Ascending aorta (tissue), 2 donors: ENCODE results near the gene MTSS2. TPM values are rescaled to one million over a fixed set of nuclear protein-coding genes. Genes with fewer than 3 reads are reported as not detected.

Experiments
- DNase-seq, 2 donors: peaks; one replicate each; pipeline ENCODE4 v3.0.0-alpha.2; 2019; ENCODE audit warnings: low spot score in 2 of 2
- H3K27ac ChIP-seq, 2 donors: fragments of 200-600 bp; sonication (generic); one replicate each; pipeline ENCODE4 v1.5.1; 2016 to 2017; ENCODE audit warnings: mild to moderate bottlenecking in 1 of 2
- H3K27me3 ChIP-seq: fragments of 200-600 bp; sonication (generic); one replicate; pipeline ENCODE4 v1.5.1; 2017
- H3K36me3 ChIP-seq, 2 donors: fragments of 200-600 bp; sonication (generic); one replicate each; pipeline ENCODE4 v1.5.1; 2016
- H3K4me1 ChIP-seq, 2 donors: fragments of 200-600 bp; sonication (generic); one replicate each; pipeline ENCODE4 v1.5.1; 2016 to 2017; ENCODE audit warnings: mild to moderate bottlenecking in 1 of 2
- H3K4me3 ChIP-seq, 2 donors: fragments of 200-600 bp; sonication (generic); one replicate each; pipeline ENCODE4 v1.5.1; 2016 to 2017; ENCODE audit warnings: mild to moderate bottlenecking in 1 of 2
- H3K9me3 ChIP-seq, 2 donors: fragments of 200-600 bp; sonication (generic); one replicate each; pipeline ENCODE4 v1.5.1; 2016
- CTCF ChIP-seq, 3 experiments: fragments of 200-600 bp in 2 of 3; fragments of 450-650 bp in 1 of 3; sonication (generic) in 2 of 3; IDR thresholded peaks; one replicate each; pipeline ENCODE4 v1.5.1; 2016 to 2019; ENCODE audit warnings: antibody characterized with exemption in 3 of 3, mild to moderate bottlenecking in 1 of 3, moderate library complexity in 1 of 3
- intact Hi-C: fragments of 100-400 bp; cut with DNase I; formaldehyde crosslinking; loops from one replicate; pipeline ENCODE4 v1.15.1; 2023
- total RNA-seq: library from RNA; depleted of rRNA; stranded (reverse); fragments of >200 nt; gene quantifications from one replicate; pipeline ENCODE4 v1.1.0, GENCODE V29; 2016

MTSS2 gene
- total RNA-seq, 1 donor from 2014 or later, result 98.6 TPM

GRCh38 chr16:70709457-70709856 lies 23.6 kb upstream of the MTSS2 start:
- Histone ChIP-seq H3K36me3 (no peaks in the 10 kb centered on the region), H3K27ac (peak overlapping the region in 1 of 2 donors; percentile 38), H3K9me3 (no peaks in the 10 kb centered on the region), H3K27me3 (no peaks in the 10 kb centered on the region), H3K4me1 (peaks cover 0 to 23% of the 10 kb centered on the region in 2 donors), H3K4me3 (no peak overlapping the region)
- intact Hi-C loops, result no loop called here
- no peak for TF ChIP-seq CTCF (IDR thresholded peaks at IDR 0.05)
- DNase-seq, result no peak

- H3K36me3 ChIP-seq, result no peaks in the 10 kb centered on the region
- no peak for DNase-seq
- no peak for TF ChIP-seq CTCF (IDR thresholded peaks at IDR 0.05)
- no peaks in the 10 kb centered on the region for H3K9me3 ChIP-seq
- intact Hi-C loops, result no loop called here
- peak overlapping the region; percentile 30 to 96 for H3K27ac ChIP-seq
- H3K4me1 ChIP-seq, result peaks cover 6 to 29% of the 10 kb centered on the region in 2 donors
- no peaks in the 10 kb centered on the region for H3K27me3 ChIP-seq
- H3K4me3 ChIP-seq, result no peak overlapping the region
These were observed 22.8 kb upstream of the MTSS2 start for GRCh38 chr16:70708366-70709246.

GRCh38 chr16:70706948-70707465 lies 21.2 kb upstream of the MTSS2 start:
- H3K27ac ChIP-seq, result peak overlapping the region; percentile 91 to 96
- H3K4me1 ChIP-seq, result peaks cover 16 to 44% of the 10 kb centered on the region in 2 donors
- no peaks in the 10 kb centered on the region for H3K27me3 ChIP-seq
- no peaks in the 10 kb centered on the region for H3K9me3 ChIP-seq
- intact Hi-C loops, result loop anchor here (1.0 kb wide), 1 partner anchor 8 kb away; no protein-coding TSS in a partner anchor
- no peak overlapping the region for H3K4me3 ChIP-seq
- H3K36me3 ChIP-seq, result no peaks in the 10 kb centered on the region
- TF ChIP-seq CTCF (IDR thresholded peaks at IDR 0.05), result no peak
- DNase-seq, result no peak

GRCh38 chr16:70705056-70705455 lies 19.2 kb upstream of the MTSS2 start:
- Histone ChIP-seq H3K27ac (peak overlapping the region; percentile 91 to 96), H3K36me3 (no peaks in the 10 kb centered on the region), H3K27me3 (no peaks in the 10 kb centered on the region), H3K9me3 (no peaks in the 10 kb centered on the region), H3K4me1 (peaks cover 27 to 64% of the 10 kb centered on the region in 2 donors), H3K4me3 (no peak overlapping the region)
- no peak for DNase-seq
- intact Hi-C loops, result no loop called here
- no peak for TF ChIP-seq CTCF (IDR thresholded peaks at IDR 0.05)

- TF ChIP-seq CTCF (IDR thresholded peaks at IDR 0.05), result no peak
- Histone ChIP-seq H3K9me3 (no peaks in the 10 kb centered on the region), H3K27ac (peak overlapping the region; percentile 91 to 96), H3K36me3 (no peaks in the 10 kb centered on the region), H3K4me3 (no peak overlapping the region), H3K27me3 (no peaks in the 10 kb centered on the region), H3K4me1 (peaks cover 32 to 68% of the 10 kb centered on the region in 2 donors)
- intact Hi-C loops, result loop anchor here (5.0 kb wide), 1 partner anchor 33 kb away; no protein-coding TSS in a partner anchor
- no peak for DNase-seq
These were observed 18.7 kb upstream of the MTSS2 start for GRCh38 chr16:70704586-70704985.
